HEK293T (cell line): ENCODE results near the gene IFI30.

ENCODE experiments used
- LEF1 ChIP-seq: fragments of 450-650 bp; IDR thresholded peaks from 2 replicates; pipeline ENCODE4 v1.6.1; 2017; ENCODE audit warnings: mild to moderate bottlenecking, borderline replicate concordance
- SUZ12 ChIP-seq: fragments of 450-650 bp; IDR thresholded peaks from 2 replicates; pipeline ENCODE4 v1.6.1; 2016; ENCODE audit warnings: mild to moderate bottlenecking

DNA sequence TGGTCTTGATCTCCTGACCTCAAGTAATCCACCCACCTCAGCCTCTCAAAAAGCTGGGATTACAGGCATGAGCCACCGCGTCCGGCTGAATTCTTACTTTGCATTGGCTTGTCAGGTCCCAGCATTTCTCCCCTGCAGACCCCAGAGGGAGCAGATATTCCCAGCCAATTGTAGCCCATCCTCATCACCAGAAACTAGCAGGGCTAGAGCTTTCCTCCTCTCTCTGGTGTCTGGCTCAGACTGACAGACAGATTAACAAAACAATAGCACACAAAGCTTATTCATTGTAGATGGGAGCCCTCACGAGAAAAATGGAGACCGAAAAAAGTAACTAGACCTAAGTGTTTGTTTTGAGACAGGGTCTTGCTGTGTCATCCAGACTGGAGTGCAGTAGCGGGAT, 11.9 kb downstream of the IFI30 start:
- TF ChIP-seq LEF1 (no peak), SUZ12 (no peak)
